Endodermal cell (in vitro differentiated cells): ENCODE measurements around the gene DONSON. TPM values are rescaled to one million over a fixed set of nuclear protein-coding genes. Genes with fewer than 3 reads are reported as not detected.

Source experiments
- DNase-seq: peaks from one replicate; pipeline ENCODE4 v3.0.0-alpha.2; 2017
- H3K27ac ChIP-seq: 2 replicates; pipeline ENCODE4 v1.5.1; 2013; ENCODE audit warnings: mild to moderate bottlenecking, low read depth, low read length, moderate library complexity
- H3K27me3 ChIP-seq: 2 replicates; pipeline ENCODE4 v1.6.1; 2013; ENCODE audit warnings: mild to moderate bottlenecking, low read length, moderate library complexity; ENCODE audit not compliant: insufficient read depth, control insufficient read depth, poor library complexity, severe bottlenecking
- H3K36me3 ChIP-seq: 2 replicates; pipeline ENCODE4 v1.7.0; 2013; ENCODE audit warnings: mild to moderate bottlenecking, low read length, moderate library complexity; ENCODE audit not compliant: control insufficient read depth, insufficient read depth
- H3K4me1 ChIP-seq: one replicate; pipeline ENCODE4 v1.7.0; 2013; ENCODE audit warnings: low read length; ENCODE audit not compliant: control insufficient read depth, insufficient read depth
- H3K4me3 ChIP-seq: 2 replicates; pipeline ENCODE4 v1.5.1; 2013; ENCODE audit warnings: mild to moderate bottlenecking, low read length, moderate library complexity
- H3K9ac ChIP-seq: 2 replicates; pipeline ENCODE4 v1.6.1; 2013; ENCODE audit warnings: mild to moderate bottlenecking, low read length, moderate library complexity; ENCODE audit not compliant: poor library complexity, severe bottlenecking; ENCODE audit errors: extremely low read depth
- H3K9me3 ChIP-seq: 2 replicates; pipeline ENCODE4 v1.6.1; 2013; ENCODE audit warnings: mild to moderate bottlenecking, low read length, moderate library complexity; ENCODE audit not compliant: control insufficient read depth
- H3K27ac Mint-ChIP-seq: 2 replicates; pipeline ENCODE4 v1.8.0; 2020; ENCODE audit warnings: mixed read lengths
- H3K27me3 Mint-ChIP-seq: 2 replicates; pipeline ENCODE4 v1.8.0; 2021; ENCODE audit warnings: mild to moderate bottlenecking, mixed read lengths; ENCODE audit not compliant: insufficient read depth
- H3K36me3 Mint-ChIP-seq: 2 replicates; pipeline ENCODE4 v1.8.0; 2020; ENCODE audit warnings: low read depth, mixed read lengths
- H3K4me1 Mint-ChIP-seq: 2 replicates; pipeline ENCODE4 v1.8.0; 2020; ENCODE audit warnings: mixed read lengths
- H3K4me3 Mint-ChIP-seq: 2 replicates; pipeline ENCODE4 v1.8.0; 2020; ENCODE audit warnings: mild to moderate bottlenecking, moderate library complexity, mixed read lengths
- H3K9me3 Mint-ChIP-seq: 2 replicates; pipeline ENCODE4 v1.8.0; 2020; ENCODE audit warnings: mild to moderate bottlenecking, mixed read lengths
- CTCF ChIP-seq: fragments of 200-600 bp; sonication (generic); conservative IDR thresholded peaks from 2 replicates; pipeline ENCODE4 v1.5.0; 2021; ENCODE audit warnings: antibody characterized with exemption, mild to moderate bottlenecking
- WGBS, 2 experiments: methylation state at CpG; one replicate each; pipeline versions ENCODE4 v1.1.5 to v1.1.7; 2013; ENCODE audit warnings: missing lambda C conversion rate in 2 of 2, mixed read lengths in 1 of 2; ENCODE audit not compliant: insufficient coverage in 1 of 2, insufficient read length in 1 of 2; 5-methylcytosine and 5-hydroxymethylcytosine counted together
- total RNA-seq, 2 donors: library from RNA; stranded (reverse); fragmentation: NEBNext Ultra II Directional in 1 of 2; extraction: Animal tissue kit (Norgen Biotek cat#: 25700) in 1 of 2; gene quantifications; 2 replicates in 1 of 2; 3 replicates in 1 of 2; pipeline ENCODE4 v1.2.1, GENCODE V29; 2021

Gene DONSON
- total RNA-seq, 2 donors from 2014 or later, result 26.2 to 41.9 TPM

- no peak for TF ChIP-seq CTCF
- H3K27me3 Mint-ChIP-seq, result no peaks in the 10 kb centered on the region
- no peak overlapping the region for H3K27ac ChIP-seq
- H3K27me3 ChIP-seq, result no peaks in the 10 kb centered on the region
- H3K9me3 ChIP-seq, result no peaks in the 10 kb centered on the region
- no peak overlapping the region for H3K4me3 Mint-ChIP-seq
- H3K27ac Mint-ChIP-seq, result no peak overlapping the region
- no peak overlapping the region for H3K4me3 ChIP-seq
- no peaks in the 10 kb centered on the region for H3K9me3 Mint-ChIP-seq
- H3K4me1 Mint-ChIP-seq, result peaks cover 6% of the 10 kb centered on the region
- H3K36me3 ChIP-seq, result peaks cover 97% of the 10 kb centered on the region
- H3K9ac ChIP-seq, result no peak overlapping the region
- H3K36me3 Mint-ChIP-seq, result peaks cover 88% of the 10 kb centered on the region
- no peak for DNase-seq
- H3K4me1 ChIP-seq, result no peaks in the 10 kb centered on the region
- WGBS, 2 experiments, result 97% methylated on average over 19 to 23 of the region's 23 CpGs
Measured at GRCh38 chr21:33550772-33551660, 37.5 kb downstream of the DONSON start.

- H3K4me3 Mint-ChIP-seq, result no peak overlapping the region
- no peak for DNase-seq
- WGBS, 2 experiments, result 94 to 96% methylated on average over 17 to 19 of the region's 19 CpGs
Measured at GRCh38 chr21:33549848-33550771, 38.4 kb downstream of the DONSON start.

More at GRCh38 chr21:33549848-33550771, 38.4 kb downstream of the DONSON start:
- Histone ChIP-seq H3K4me3 (no peak overlapping the region), H3K9ac (no peak overlapping the region), H3K4me1 (no peaks in the 10 kb centered on the region), H3K27me3 (no peaks in the 10 kb centered on the region), H3K27ac (no peak overlapping the region), H3K9me3 (no peaks in the 10 kb centered on the region), H3K36me3 (peaks cover 91% of the 10 kb centered on the region)
- TF ChIP-seq CTCF, result no peak
- Mint-ChIP-seq H3K36me3 (peaks cover 81% of the 10 kb centered on the region), H3K9me3 (no peaks in the 10 kb centered on the region), H3K27me3 (no peaks in the 10 kb centered on the region), H3K27ac (no peak overlapping the region), H3K4me1 (peaks cover 9% of the 10 kb centered on the region)
